HepG2 (cell line): ENCODE data around the gene PIGW. TPM values are rescaled to one million over a fixed set of nuclear protein-coding genes. Genes with fewer than 3 reads are reported as not detected.

Experiments used
- EZH2 ChIP-seq: conservative IDR thresholded peaks from 2 replicates; pipeline ENCODE4 v1.6.1; 2012; ENCODE audit warnings: mild to moderate bottlenecking, low read depth, low read length, moderate library complexity
- HCFC1 ChIP-seq: fragments of 150-350 bp; IDR thresholded peaks from 2 replicates; pipeline ENCODE4 v1.6.1; 2014; ENCODE audit warnings: low read depth, low read length
- HOXA5 ChIP-seq: sonication (generic); formaldehyde crosslinking; IDR thresholded peaks from 2 replicates; pipeline ENCODE4 v1.4.0; 2020; ENCODE audit warnings: missing genetic modification reagents
- MTF2 ChIP-seq: sonication (generic); formaldehyde crosslinking; IDR thresholded peaks from 2 replicates; pipeline ENCODE4 v1.5.0; 2020; ENCODE audit warnings: missing genetic modification reagents, borderline replicate concordance
- POGZ ChIP-seq: sonication (generic); formaldehyde crosslinking; IDR thresholded peaks from 2 replicates; pipeline ENCODE4 v1.4.0; 2020; ENCODE audit warnings: mild to moderate bottlenecking, missing genetic modification reagents
- RFX3 ChIP-seq: IDR thresholded peaks from 2 replicates; pipeline ENCODE4 v1.6.1; 2016; ENCODE audit warnings: missing biosample characterization, missing genetic modification reagents
- TGIF2 ChIP-seq: IDR thresholded peaks from 2 replicates; pipeline ENCODE4 v1.6.1; 2016; ENCODE audit warnings: control low read depth, missing compliant biosample characterization
- ZNF747 ChIP-seq: sonication (generic); formaldehyde crosslinking; IDR thresholded peaks from 2 replicates; pipeline ENCODE4 v1.8.1; 2023; ENCODE audit warnings: missing genetic modification reagents, mild to moderate bottlenecking, borderline replicate concordance
- polyA plus RNA-seq, 8 experiments: library from polyadenylated mRNA; depleted of rRNA in 3 of 8; stranded (reverse) in 7 of 8; unstranded in 1 of 8; fragments of >200 nt; fragmentation: Illumina TruSeq in 4 of 8; extraction: Trizol in 4 of 8; gene quantifications; 2 replicates each; pipeline versions ENCODE4 v1.2.1 to v1.2.3, GENCODE V29; 2011 to 2016; ENCODE audit warnings: low read depth in 4 of 8, missing spikeins in 1 of 8, mixed read lengths in 1 of 8; ENCODE audit not compliant: insufficient read depth in 1 of 8
- total RNA-seq, 5 experiments: library from RNA; depleted of rRNA; stranded (reverse); fragments of >200 nt; fragmentation: Illumina TruSeq; extraction: Trizol; gene quantifications; 2 replicates each; pipeline ENCODE4 v1.2.3, GENCODE V29; 2016; ENCODE audit warnings: low read depth in 1 of 5
- TF ChIP-seq, protein P1 (sequence below): sonication (generic); formaldehyde crosslinking; IDR thresholded peaks from one replicate; pipeline ENCODE4 v1.5.1; 2020; ENCODE audit warnings: mild to moderate bottlenecking, missing genetic modification reagents; ENCODE audit errors: not compliant biosample characterization
- TF ChIP-seq, protein P2 (sequence below), 2 experiments: fragments of 450-650 bp in 1 of 2; sonication (generic) in 1 of 2; formaldehyde crosslinking in 1 of 2; IDR thresholded peaks; 2 replicates each; pipeline versions ENCODE4 v1.6.1 to v1.8.0; 2016 to 2022; ENCODE audit warnings: antibody characterized with exemption in 1 of 2, mild to moderate bottlenecking in 1 of 2, missing genetic modification reagents in 1 of 2

The PIGW gene
- total and polyA plus RNA-seq, 2 of the 13 experiments (the other 11 are each of a cell fraction or from before 2014, with no cell fraction given): 9.0 to 24.0 TPM

DNA sequence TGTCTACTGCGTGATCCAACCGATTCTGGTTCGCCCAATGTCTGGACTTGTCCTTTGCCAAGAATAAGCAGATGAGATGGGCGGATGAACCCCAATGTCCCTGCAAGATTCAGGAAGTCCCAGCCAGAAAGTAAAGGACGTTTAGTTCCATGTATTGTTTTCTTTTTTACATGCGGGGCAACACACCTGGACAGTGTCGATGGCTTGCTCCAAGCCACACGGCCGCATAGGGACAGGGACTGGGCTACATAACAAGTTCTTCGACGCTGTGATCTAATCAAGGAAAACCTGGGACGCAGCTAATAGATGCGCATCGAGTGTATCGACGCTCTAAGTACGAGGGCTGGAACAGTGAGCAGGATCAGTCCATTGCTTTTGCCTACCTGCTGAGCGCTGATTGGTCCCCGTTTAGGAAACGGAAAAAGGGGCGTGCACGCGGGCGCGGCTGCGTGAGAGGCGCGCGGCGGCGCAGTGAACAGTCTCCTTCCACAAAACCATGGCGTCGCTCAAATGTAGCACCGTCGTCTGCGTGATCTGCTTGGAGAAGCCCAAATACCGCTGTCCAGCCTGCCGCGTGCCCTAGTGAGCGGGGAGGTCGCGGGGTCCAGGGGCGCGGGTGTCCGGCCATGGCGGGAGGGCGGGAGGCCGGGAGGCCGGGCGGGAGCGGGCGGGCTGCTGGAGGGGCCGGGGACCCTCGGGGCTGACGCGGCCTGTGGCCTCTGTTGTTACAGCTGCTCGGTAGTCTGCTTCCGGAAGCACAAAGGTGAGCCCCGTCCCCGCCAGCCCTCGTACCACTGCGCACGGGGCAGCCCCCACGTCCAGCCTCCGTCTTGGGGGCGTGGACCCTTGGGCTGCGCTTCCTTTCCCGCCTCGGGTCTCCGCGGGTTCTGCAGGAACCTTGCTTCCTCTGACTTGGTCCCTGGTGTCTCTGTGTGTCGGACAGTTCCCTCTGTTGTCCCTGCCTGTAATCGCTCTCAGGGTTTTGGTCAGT is 48.3 kb upstream of the PIGW start, which contains the start of gene ZNHIT3 (continued):
- TF ChIP-seq, protein P1, sequence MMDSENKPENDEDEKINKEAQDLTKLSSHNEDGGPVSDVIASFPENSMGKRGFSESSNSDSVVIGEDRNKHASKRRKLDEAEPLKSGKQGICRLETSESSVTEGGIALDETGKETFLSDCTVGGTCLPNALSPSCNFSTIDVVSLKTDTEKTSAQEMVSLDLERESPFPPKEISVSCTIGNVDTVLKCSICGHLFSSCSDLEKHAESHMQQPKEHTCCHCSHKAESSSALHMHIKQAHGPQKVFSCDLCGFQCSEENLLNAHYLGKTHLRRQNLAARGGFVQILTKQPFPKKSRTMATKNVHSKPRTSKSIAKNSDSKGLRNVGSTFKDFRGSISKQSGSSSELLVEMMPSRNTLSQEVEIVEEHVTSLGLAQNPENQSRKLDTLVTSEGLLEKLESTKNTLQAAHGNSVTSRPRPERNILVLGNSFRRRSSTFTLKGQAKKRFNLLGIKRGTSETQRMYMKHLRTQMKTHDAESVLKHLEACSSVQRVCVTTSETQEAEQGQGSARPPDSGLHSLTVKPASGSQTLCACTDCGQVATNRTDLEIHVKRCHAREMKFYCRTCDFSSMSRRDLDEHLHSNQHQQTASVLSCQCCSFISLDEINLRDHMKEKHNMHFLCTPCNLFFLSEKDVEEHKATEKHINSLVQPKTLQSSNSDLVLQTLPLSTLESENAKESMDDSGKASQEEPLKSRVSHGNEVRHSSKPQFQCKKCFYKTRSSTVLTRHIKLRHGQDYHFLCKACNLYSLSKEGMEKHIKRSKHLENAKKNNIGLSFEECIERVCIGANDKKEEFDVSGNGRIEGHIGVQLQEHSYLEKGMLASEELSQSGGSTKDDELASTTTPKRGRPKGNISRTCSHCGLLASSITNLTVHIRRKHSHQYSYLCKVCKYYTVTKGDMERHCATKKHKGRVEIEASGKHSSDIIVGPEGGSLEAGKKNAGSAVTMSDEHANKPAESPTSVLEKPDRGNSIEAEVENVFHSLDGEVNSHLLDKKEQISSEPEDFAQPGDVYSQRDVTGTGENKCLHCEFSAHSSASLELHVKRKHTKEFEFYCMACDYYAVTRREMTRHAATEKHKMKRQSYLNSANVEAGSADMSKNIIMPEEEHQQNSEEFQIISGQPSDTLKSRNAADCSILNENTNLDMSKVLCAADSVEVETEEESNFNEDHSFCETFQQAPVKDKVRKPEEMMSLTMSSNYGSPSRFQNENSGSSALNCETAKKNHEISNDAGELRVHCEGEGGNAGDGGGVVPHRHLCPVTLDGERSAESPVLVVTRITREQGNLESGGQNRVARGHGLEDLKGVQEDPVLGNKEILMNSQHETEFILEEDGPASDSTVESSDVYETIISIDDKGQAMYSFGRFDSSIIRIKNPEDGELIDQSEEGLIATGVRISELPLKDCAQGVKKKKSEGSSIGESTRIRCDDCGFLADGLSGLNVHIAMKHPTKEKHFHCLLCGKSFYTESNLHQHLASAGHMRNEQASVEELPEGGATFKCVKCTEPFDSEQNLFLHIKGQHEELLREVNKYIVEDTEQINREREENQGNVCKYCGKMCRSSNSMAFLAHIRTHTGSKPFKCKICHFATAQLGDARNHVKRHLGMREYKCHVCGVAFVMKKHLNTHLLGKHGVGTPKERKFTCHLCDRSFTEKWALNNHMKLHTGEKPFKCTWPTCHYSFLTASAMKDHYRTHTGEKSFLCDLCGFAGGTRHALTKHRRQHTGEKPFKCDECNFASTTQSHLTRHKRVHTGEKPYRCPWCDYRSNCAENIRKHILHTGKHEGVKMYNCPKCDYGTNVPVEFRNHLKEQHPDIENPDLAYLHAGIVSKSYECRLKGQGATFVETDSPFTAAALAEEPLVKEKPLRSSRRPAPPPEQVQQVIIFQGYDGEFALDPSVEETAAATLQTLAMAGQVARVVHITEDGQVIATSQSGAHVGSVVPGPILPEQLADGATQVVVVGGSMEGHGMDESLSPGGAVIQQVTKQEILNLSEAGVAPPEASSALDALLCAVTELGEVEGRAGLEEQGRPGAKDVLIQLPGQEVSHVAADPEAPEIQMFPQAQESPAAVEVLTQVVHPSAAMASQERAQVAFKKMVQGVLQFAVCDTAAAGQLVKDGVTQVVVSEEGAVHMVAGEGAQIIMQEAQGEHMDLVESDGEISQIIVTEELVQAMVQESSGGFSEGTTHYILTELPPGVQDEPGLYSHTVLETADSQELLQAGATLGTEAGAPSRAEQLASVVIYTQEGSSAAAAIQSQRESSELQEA (CRISPR knock-in tag): peak; percentile 32
- TF ChIP-seq MTF2 (CRISPR knock-in tag) (no peak), ZNF747 (CRISPR knock-in tag) (no peak), HCFC1 (peak; percentile 57; the same call in 1 of the 2 replicates), HOXA5 (CRISPR knock-in tag) (no peak), EZH2 (no peak), POGZ (CRISPR knock-in tag) (peak; percentile 38), TGIF2 (CRISPR knock-in tag) (peak; percentile 85), RFX3 (CRISPR knock-in tag) (no peak)
- TF ChIP-seq, protein P2, sequence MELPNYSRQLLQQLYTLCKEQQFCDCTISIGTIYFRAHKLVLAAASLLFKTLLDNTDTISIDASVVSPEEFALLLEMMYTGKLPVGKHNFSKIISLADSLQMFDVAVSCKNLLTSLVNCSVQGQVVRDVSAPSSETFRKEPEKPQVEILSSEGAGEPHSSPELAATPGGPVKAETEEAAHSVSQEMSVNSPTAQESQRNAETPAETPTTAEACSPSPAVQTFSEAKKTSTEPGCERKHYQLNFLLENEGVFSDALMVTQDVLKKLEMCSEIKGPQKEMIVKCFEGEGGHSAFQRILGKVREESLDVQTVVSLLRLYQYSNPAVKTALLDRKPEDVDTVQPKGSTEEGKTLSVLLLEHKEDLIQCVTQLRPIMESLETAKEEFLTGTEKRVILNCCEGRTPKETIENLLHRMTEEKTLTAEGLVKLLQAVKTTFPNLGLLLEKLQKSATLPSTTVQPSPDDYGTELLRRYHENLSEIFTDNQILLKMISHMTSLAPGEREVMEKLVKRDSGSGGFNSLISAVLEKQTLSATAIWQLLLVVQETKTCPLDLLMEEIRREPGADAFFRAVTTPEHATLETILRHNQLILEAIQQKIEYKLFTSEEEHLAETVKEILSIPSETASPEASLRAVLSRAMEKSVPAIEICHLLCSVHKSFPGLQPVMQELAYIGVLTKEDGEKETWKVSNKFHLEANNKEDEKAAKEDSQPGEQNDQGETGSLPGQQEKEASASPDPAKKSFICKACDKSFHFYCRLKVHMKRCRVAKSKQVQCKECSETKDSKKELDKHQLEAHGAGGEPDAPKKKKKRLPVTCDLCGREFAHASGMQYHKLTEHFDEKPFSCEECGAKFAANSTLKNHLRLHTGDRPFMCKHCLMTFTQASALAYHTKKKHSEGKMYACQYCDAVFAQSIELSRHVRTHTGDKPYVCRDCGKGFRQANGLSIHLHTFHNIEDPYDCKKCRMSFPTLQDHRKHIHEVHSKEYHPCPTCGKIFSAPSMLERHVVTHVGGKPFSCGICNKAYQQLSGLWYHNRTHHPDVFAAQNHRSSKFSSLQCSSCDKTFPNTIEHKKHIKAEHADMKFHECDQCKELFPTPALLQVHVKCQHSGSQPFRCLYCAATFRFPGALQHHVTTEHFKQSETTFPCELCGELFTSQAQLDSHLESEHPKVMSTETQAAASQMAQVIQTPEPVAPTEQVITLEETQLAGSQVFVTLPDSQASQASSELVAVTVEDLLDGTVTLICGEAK (IDR thresholded peaks at IDR 0.05): no peak
- TF ChIP-seq, protein P2 (CRISPR knock-in tag; IDR thresholded peaks at IDR 0.05): peak; percentile 27; the same call in 1 of the 2 replicates
